Right lobe of liver (tissue), 4 donors: Measurements from ENCODE around the gene KRT72.

Experiments
- CTCF ChIP-seq, 4 donors: fragments of 200-600 bp in 3 of 4; fragments of 450-650 bp in 1 of 4; IDR thresholded peaks; one replicate each; pipeline versions ENCODE4 v1.5.1 to v1.8.0; 2016 to 2022; ENCODE audit warnings: antibody characterized with exemption in 4 of 4, mild to moderate bottlenecking in 2 of 4
- POLR2A ChIP-seq: fragments of 450-650 bp; IDR thresholded peaks from one replicate; pipeline ENCODE4 v1.6.1; 2017; ENCODE audit warnings: antibody characterized with exemption, mild to moderate bottlenecking
- donor health status: DM: no; HTN: no; CAD: no.
- donor health status: DM: no; HTN: no; CAD: no.
- donor health status: DM: no; HTN: yes; CAD: no.

- TF ChIP-seq CTCF (IDR thresholded peaks at IDR 0.05) (no peak), POLR2A (no peak)
These were observed 30.0 kb upstream of the KRT72 start for GRCh38 chr12:52631264-52631663.
